ENCODE data around the gene NR5A2.

DNA sequence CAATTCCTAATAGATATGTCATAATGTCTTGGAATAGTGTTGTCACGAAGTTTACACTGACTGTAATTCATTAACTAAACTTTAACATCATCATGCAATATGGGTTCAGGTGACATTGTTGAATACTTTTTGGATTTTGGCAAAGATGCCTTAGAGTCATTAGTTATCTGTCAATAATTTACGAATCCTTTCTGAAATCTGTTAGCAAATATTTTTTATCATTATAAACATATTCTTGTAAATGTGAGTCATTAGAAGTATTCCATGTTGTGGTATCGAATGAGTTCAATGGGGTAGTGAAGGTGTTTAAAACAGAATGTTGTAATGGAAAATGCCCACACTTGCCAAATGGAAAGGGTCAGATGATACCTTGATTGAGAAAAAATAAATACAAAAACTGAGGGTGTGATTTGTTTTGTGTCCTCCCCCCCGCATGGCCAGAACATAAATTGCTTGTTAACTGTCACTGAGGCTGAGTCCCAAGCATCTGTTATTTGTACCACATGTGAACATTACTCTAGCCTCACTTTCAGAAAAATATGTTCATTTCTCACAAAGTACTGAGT lies 5.2 kb upstream of the NR5A2 start:
- TF ChIP-seq, protein P1, sequence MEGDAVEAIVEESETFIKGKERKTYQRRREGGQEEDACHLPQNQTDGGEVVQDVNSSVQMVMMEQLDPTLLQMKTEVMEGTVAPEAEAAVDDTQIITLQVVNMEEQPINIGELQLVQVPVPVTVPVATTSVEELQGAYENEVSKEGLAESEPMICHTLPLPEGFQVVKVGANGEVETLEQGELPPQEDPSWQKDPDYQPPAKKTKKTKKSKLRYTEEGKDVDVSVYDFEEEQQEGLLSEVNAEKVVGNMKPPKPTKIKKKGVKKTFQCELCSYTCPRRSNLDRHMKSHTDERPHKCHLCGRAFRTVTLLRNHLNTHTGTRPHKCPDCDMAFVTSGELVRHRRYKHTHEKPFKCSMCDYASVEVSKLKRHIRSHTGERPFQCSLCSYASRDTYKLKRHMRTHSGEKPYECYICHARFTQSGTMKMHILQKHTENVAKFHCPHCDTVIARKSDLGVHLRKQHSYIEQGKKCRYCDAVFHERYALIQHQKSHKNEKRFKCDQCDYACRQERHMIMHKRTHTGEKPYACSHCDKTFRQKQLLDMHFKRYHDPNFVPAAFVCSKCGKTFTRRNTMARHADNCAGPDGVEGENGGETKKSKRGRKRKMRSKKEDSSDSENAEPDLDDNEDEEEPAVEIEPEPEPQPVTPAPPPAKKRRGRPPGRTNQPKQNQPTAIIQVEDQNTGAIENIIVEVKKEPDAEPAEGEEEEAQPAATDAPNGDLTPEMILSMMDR (IDR thresholded peaks at IDR 0.05 in 4 of 5, conservative IDR thresholded peaks at IDR 0.05 in 1 of 5): no peak
- no peak for TF ChIP-seq POLR2A (IDR thresholded peaks at IDR 0.05)

All from gastrocnemius medialis (tissue), 4 donors.